GM23248 (cell line): ENCODE results near the gene AAK1. TPM values are rescaled to one million over a fixed set of nuclear protein-coding genes. Genes with fewer than 3 reads are reported as not detected.

ENCODE experiments used
- DNase-seq: peaks from one replicate; pipeline ENCODE4 v3.0.0-alpha.2; 2015
- H2AFZ ChIP-seq: fragments of 200-600 bp; sonication (generic); 2 replicates; pipeline ENCODE4 v1.6.1; 2016; ENCODE audit warnings: antibody characterized with exemption
- H3F3A ChIP-seq: fragments of 200-600 bp; sonication (generic); 2 replicates; pipeline ENCODE4 v1.6.1; 2016; ENCODE audit warnings: mild to moderate bottlenecking, antibody characterized with exemption, mixed run types; ENCODE audit not compliant: insufficient read depth
- H3K27ac ChIP-seq: fragments of 200-600 bp; sonication (generic); 2 replicates; pipeline ENCODE4 v1.5.1; 2016; ENCODE audit warnings: mild to moderate bottlenecking
- H3K27me3 ChIP-seq: fragments of 200-600 bp; sonication (generic); replicated peaks from 2 replicates; pipeline ENCODE4 v1.6.1; 2016; ENCODE audit warnings: mild to moderate bottlenecking; ENCODE audit not compliant: insufficient read depth
- H3K36me3 ChIP-seq: fragments of 200-600 bp; sonication (generic); 2 replicates; pipeline ENCODE4 v1.6.1; 2016; ENCODE audit warnings: low read depth, mild to moderate bottlenecking
- H3K4me1 ChIP-seq: fragments of 200-600 bp; sonication (generic); 2 replicates; pipeline ENCODE4 v1.6.1; 2016; ENCODE audit warnings: mild to moderate bottlenecking; ENCODE audit not compliant: insufficient read depth
- H3K4me2 ChIP-seq: fragments of 200-600 bp; sonication (generic); one replicate; pipeline ENCODE4 v1.6.1; 2016; ENCODE audit warnings: mild to moderate bottlenecking; ENCODE audit not compliant: unreplicated experiment
- H3K4me3 ChIP-seq: fragments of 200-600 bp; sonication (generic); 2 replicates; pipeline ENCODE4 v1.5.1; 2016; ENCODE audit warnings: mild to moderate bottlenecking
- H3K79me2 ChIP-seq: fragments of 200-600 bp; sonication (generic); 2 replicates; pipeline ENCODE4 v1.6.1; 2016; ENCODE audit warnings: mild to moderate bottlenecking; ENCODE audit not compliant: insufficient read depth
- H3K9ac ChIP-seq: fragments of 200-600 bp; sonication (generic); 2 replicates; pipeline ENCODE4 v1.6.1; 2016; ENCODE audit warnings: mild to moderate bottlenecking
- H3K9me2 ChIP-seq: fragments of 200-600 bp; sonication (generic); 2 replicates; pipeline ENCODE4 v1.6.1; 2016; ENCODE audit warnings: mixed run types, mild to moderate bottlenecking, moderate library complexity; ENCODE audit not compliant: insufficient read depth
- H3K9me3 ChIP-seq: fragments of 200-600 bp; sonication (generic); one replicate; pipeline ENCODE4 v1.6.1; 2017; ENCODE audit warnings: low read depth
- H4K20me1 ChIP-seq: fragments of 200-600 bp; sonication (generic); 2 replicates; pipeline ENCODE4 v1.6.0; 2016; ENCODE audit not compliant: insufficient read depth
- EZH2 ChIP-seq: fragments of 200-600 bp; sonication (generic); IDR thresholded peaks from 2 replicates; pipeline ENCODE4 v1.6.1; 2018; ENCODE audit warnings: antibody characterized with exemption, mild to moderate bottlenecking; ENCODE audit not compliant: insufficient read depth, poor library complexity, severe bottlenecking
- EZH2phosphoT487 ChIP-seq: fragments of 200-600 bp; sonication (generic); IDR thresholded peaks from 2 replicates; pipeline ENCODE4 v1.6.1; 2018; ENCODE audit warnings: antibody characterized with exemption, moderate library complexity, mild to moderate bottlenecking, low read depth; ENCODE audit not compliant: insufficient read depth
- WGBS, 2 experiments: methylation state at CpG; one replicate each; pipeline ENCODE4 v1.1.6; 2015 to 2017; ENCODE audit warnings: low lambda C conversion rate in 2 of 2, low coverage in 1 of 2; ENCODE audit errors: missing lambda C conversion rate in 2 of 2; 5-methylcytosine and 5-hydroxymethylcytosine counted together
- in situ Hi-C: fragments of 300-500 bp; cut with MboI; formaldehyde crosslinking; loops from 2 replicates; pipeline ENCODE4 v1.15.0; 2020
- polyA plus RNA-seq: library from polyadenylated mRNA; unstranded; fragments of >200 nt; fragmentation: Nextera tagmentation; extraction: Ambion mirVana; gene quantifications from 2 replicates; pipeline ENCODE4 v1.2.1, GENCODE V29; 2016
- total RNA-seq: library from RNA; depleted of rRNA; stranded (reverse); fragments of >200 nt; shearing (Covaris generic); gene quantifications from 2 replicates; pipeline ENCODE4 v1.2.3, GENCODE V29; 2014

AAK1 gene
- total and polyA plus RNA-seq, 2 experiments from 2014 or later: 41.2 to 50.7 TPM

DNA sequence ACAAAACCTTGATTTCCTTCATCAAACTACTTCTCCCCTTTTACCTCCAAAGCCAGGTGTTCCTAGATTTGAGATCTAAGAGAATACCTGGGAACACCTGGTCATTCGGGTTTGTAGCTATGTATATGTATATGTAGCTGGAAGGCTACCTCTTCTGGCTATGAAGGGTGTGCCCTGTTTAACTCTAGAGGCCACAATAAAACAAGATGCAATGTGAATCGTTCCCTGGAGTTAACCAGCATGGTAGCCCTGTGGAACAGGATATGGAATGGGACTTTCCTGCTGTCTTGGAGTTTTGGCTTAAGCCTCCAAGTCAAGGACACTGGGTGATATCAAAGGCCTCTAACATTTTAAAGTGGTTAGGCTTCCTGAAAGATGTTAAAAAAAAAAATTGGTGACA, 188.6 kb downstream of the AAK1 start:
- no peak overlapping the region for H3K4me2 ChIP-seq
- H4K20me1 ChIP-seq: no peaks in the 10 kb centered on the region
- H3K9me2 ChIP-seq: no peaks in the 10 kb centered on the region
- no peaks in the 10 kb centered on the region for H3F3A ChIP-seq
- DNase-seq: no peak
- H3K4me1 ChIP-seq: no peaks in the 10 kb centered on the region
- 98 to 100% methylated on average over 2 of the region's 2 CpGs for WGBS, 2 experiments
- H3K9me3 ChIP-seq: no peaks in the 10 kb centered on the region
- in situ Hi-C loops: no loop called here
- TF ChIP-seq EZH2: no peak
- no peak for TF ChIP-seq EZH2phosphoT487
- H3K36me3 ChIP-seq: no peaks in the 10 kb centered on the region
- no peaks in the 10 kb centered on the region for H3K79me2 ChIP-seq
- H3K9ac ChIP-seq: no peak overlapping the region
- H3K27me3 ChIP-seq: no peaks in the 10 kb centered on the region
- H2AFZ ChIP-seq: no peak overlapping the region
- no peak overlapping the region for H3K4me3 ChIP-seq
- no peak overlapping the region for H3K27ac ChIP-seq

GRCh38 chr2:69453475-69454129, 189.9 kb downstream of the AAK1 start:
- Histone ChIP-seq H2AFZ (no peak overlapping the region), H3K27ac (no peak overlapping the region), H3F3A (no peaks in the 10 kb centered on the region), H4K20me1 (no peaks in the 10 kb centered on the region), H3K9me3 (no peaks in the 10 kb centered on the region), H3K4me2 (no peak overlapping the region), H3K9me2 (no peaks in the 10 kb centered on the region), H3K4me1 (no peaks in the 10 kb centered on the region), H3K27me3 (no peaks in the 10 kb centered on the region), H3K9ac (no peak overlapping the region), H3K4me3 (no peak overlapping the region), H3K36me3 (no peaks in the 10 kb centered on the region), H3K79me2 (no peaks in the 10 kb centered on the region)
- 36 to 45% methylated on average over 4 of the region's 4 CpGs for WGBS, 2 experiments
- no peak for TF ChIP-seq EZH2
- no peak for TF ChIP-seq EZH2phosphoT487
- DNase-seq: no peak
- in situ Hi-C loops: no loop called here

DNA sequence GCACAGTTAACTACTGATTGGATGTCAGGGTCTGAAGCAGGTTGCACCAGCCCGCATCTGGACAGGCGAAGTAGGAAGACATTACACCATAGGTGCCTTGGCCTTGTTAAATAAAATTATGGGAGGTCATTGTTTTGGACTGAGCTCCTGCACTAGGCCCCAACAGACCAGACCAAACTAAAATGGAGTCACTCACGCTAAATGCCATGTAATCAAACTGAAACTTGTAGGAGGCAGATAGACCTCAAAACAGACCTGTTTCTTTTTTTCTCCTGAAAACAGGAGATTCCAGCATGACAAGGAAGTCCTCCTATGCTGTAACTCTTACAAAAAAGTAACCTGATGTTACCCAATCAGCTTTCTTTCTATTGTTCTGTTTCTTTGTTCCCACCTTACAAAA, 190.9 kb downstream of the AAK1 start:
- no peak overlapping the region for H3K4me2 ChIP-seq
- no peaks in the 10 kb centered on the region for H3K27me3 ChIP-seq
- 91 to 96% methylated on average over 3 of the region's 3 CpGs for WGBS, 2 experiments
- no peak for DNase-seq
- TF ChIP-seq EZH2 (no peak), EZH2phosphoT487 (no peak)
- no peaks in the 10 kb centered on the region for H3K36me3 ChIP-seq
- no peak overlapping the region for H3K4me3 ChIP-seq
- H3F3A ChIP-seq: no peaks in the 10 kb centered on the region
- no peaks in the 10 kb centered on the region for H4K20me1 ChIP-seq
- no peak overlapping the region for H3K9ac ChIP-seq
- H3K4me1 ChIP-seq: no peaks in the 10 kb centered on the region
- no peaks in the 10 kb centered on the region for H3K79me2 ChIP-seq
- H3K27ac ChIP-seq: no peak overlapping the region
- in situ Hi-C loops: no loop called here
- no peak overlapping the region for H2AFZ ChIP-seq
- no peaks in the 10 kb centered on the region for H3K9me3 ChIP-seq
- no peaks in the 10 kb centered on the region for H3K9me2 ChIP-seq

DNA sequence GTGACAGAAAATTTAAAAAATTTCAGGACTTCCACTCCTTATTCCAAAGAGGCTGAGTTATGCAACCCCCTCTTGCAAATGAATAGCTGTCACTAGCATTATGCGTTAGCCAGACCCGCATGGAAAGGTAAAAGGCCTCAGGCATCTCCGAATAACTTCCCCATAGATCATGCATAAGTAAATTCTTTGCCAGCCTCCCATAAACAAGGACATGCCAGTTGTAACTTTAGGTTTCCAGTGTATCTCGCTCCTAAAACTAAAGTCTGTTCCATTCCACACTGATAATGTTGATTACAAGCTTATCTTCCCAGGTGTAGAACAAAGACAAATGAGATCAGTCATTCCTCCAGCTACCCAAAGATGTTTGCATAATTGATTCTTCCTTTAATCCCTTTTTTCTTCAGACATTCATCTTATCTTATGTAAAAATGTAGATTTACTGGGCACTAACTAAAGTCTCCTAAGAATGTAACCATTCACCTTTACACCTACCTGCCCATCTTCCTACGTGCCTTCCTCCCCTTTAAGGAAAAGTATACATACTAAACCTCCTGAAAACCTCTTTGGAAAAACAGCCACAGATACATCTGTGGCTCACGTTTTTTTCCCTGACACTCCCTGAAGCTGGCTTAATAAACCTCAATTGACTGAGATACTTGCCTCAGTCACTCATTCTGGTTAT, 192.7 kb downstream of the AAK1 start:
- in situ Hi-C loops: no loop called here
- Histone ChIP-seq H3K4me1 (no peaks in the 10 kb centered on the region), H3K9me3 (no peaks in the 10 kb centered on the region), H3K9me2 (no peaks in the 10 kb centered on the region), H3K79me2 (no peaks in the 10 kb centered on the region), H3K9ac (no peak overlapping the region), H4K20me1 (no peaks in the 10 kb centered on the region), H2AFZ (no peak overlapping the region), H3K36me3 (no peaks in the 10 kb centered on the region), H3K27ac (no peak overlapping the region), H3K4me2 (no peak overlapping the region), H3K4me3 (no peak overlapping the region), H3F3A (no peaks in the 10 kb centered on the region), H3K27me3 (no peaks in the 10 kb centered on the region)
- no peak for DNase-seq
- TF ChIP-seq EZH2 (no peak), EZH2phosphoT487 (no peak)
- 64 to 66% methylated on average over 6 of the region's 6 CpGs for WGBS, 2 experiments
